K562 (cell line): Measurements from ENCODE around the gene KARS1. TPM values are rescaled to one million over a fixed set of nuclear protein-coding genes. Genes with fewer than 3 reads are reported as not detected.

Experiments
- CHCHD3 ChIP-seq: fragments of 250-450 bp; sonication (Bioruptor Pico); IDR thresholded peaks from 2 replicates; pipeline ENCODE4 v2.1.2; 2022; ENCODE audit warnings: mild to moderate bottlenecking
- FOXM1 ChIP-seq, 2 experiments: fragments of 450-650 bp in 1 of 2; sonication (generic) in 1 of 2; formaldehyde crosslinking in 1 of 2; IDR thresholded peaks; 2 replicates each; pipeline versions ENCODE4 v1.6.1 to v1.9.0; 2017 to 2022; ENCODE audit warnings: low read depth in 2 of 2, mild to moderate bottlenecking in 2 of 2, missing genetic modification reagents in 1 of 2, moderate library complexity in 1 of 2
- GTF2B ChIP-seq: IDR thresholded peaks from 2 replicates; pipeline ENCODE4 v1.6.1; 2011; ENCODE audit not compliant: insufficient read length; ENCODE audit errors: extremely low read depth
- HDAC1 ChIP-seq, 2 experiments: fragments of 450-650 bp; IDR thresholded peaks; 2 replicates each; pipeline ENCODE4 v1.6.1; 2016 to 2017; ENCODE audit warnings: inconsistent platforms in 1 of 2, mild to moderate bottlenecking in 1 of 2, moderate library complexity in 1 of 2
- HNRNPH1 ChIP-seq: fragments of 200-400 bp; formaldehyde crosslinking; optimal IDR thresholded peaks from 2 replicates; pipeline ENCODE3; 2017; ENCODE audit warnings: low read depth, mild to moderate bottlenecking, low read length, moderate library complexity
- ILF3 ChIP-seq: fragments of 450-650 bp; IDR thresholded peaks from 2 replicates; pipeline ENCODE4 v1.6.1; 2018; ENCODE audit warnings: antibody characterized with exemption, mild to moderate bottlenecking, moderate library complexity, borderline replicate concordance
- JUND ChIP-seq, 2 experiments: IDR thresholded peaks; 2 replicates in 1 of 2; 3 replicates in 1 of 2; pipeline ENCODE4 v1.6.1; 2011; ENCODE audit warnings: borderline replicate concordance in 2 of 2, low read depth in 2 of 2, low read length in 2 of 2, improper control_type of control experiment in 1 of 2, missing biosample characterization in 1 of 2, missing genetic modification characterization in 1 of 2, missing genetic modification reagents in 1 of 2
- MEF2A ChIP-seq: IDR thresholded peaks from 2 replicates; pipeline ENCODE4 v1.6.1; 2011; ENCODE audit warnings: low read depth, mild to moderate bottlenecking, low read length, moderate library complexity; ENCODE audit not compliant: control insufficient read depth
- NKRF ChIP-seq: fragments of 450-650 bp; IDR thresholded peaks from 2 replicates; pipeline ENCODE4 v1.6.1; 2016; ENCODE audit warnings: borderline replicate concordance
- NR1H2 ChIP-seq: sonication (generic); formaldehyde crosslinking; IDR thresholded peaks from 2 replicates; pipeline ENCODE4 v1.4.0; 2020; ENCODE audit warnings: mild to moderate bottlenecking, missing genetic modification reagents
- NRF1 ChIP-seq, 2 experiments: fragments of 450-650 bp; IDR thresholded peaks in 1 of 2; conservative IDR thresholded peaks in 1 of 2; 2 replicates each; pipeline ENCODE4 v1.6.1; 2014; ENCODE audit warnings: mild to moderate bottlenecking in 2 of 2
- SIRT6 ChIP-seq: IDR thresholded peaks from one replicate; pipeline ENCODE4 v1.6.1; 2012; ENCODE audit warnings: low read depth, mild to moderate bottlenecking, control low read depth, inconsistent platforms, low read length, moderate library complexity
- SRSF1 ChIP-seq: fragments of 200-400 bp; formaldehyde crosslinking; IDR thresholded peaks from 2 replicates; pipeline ENCODE4 v1.6.1; 2017; ENCODE audit warnings: mild to moderate bottlenecking, low read depth, low read length, moderate library complexity
- TARDBP ChIP-seq: fragments of 450-650 bp; IDR thresholded peaks from 2 replicates; pipeline ENCODE4 v1.6.1; 2016
- ZNF124 ChIP-seq: sonication (generic); formaldehyde crosslinking; IDR thresholded peaks from 2 replicates; pipeline ENCODE4 v1.8.1; 2022; ENCODE audit warnings: missing genetic modification reagents
- ZNF197 ChIP-seq: fragments of 200-800 bp; sonication (Bioruptor generic); IDR thresholded peaks from 2 replicates; pipeline ENCODE4 v1.6.1; 2016; ENCODE audit warnings: low read depth, missing genetic modification characterization, missing compliant biosample characterization
- polyA plus RNA-seq, 8 experiments: library from polyadenylated mRNA; depleted of rRNA in 4 of 8; stranded (reverse) in 5 of 8; unstranded in 3 of 8; fragments of >200 nt; fragmentation: Nextera tagmentation in 2 of 8; fragmentation: Illumina TruSeq in 1 of 8; extraction: Ambion mirVana in 2 of 8; extraction: Trizol in 1 of 8; gene quantifications; 2 replicates each; pipeline versions ENCODE4 v1.2.1 to v1.2.3, GENCODE V29; 2011 to 2014; ENCODE audit warnings: inconsistent platforms in 1 of 8, missing spikeins in 1 of 8
- total RNA-seq, 7 experiments: library from RNA; depleted of rRNA in 6 of 7; stranded (reverse); fragments of >200 nt in 6 of 7; fragmentation: Illumina TruSeq in 2 of 7; extraction: Trizol in 2 of 7; gene quantifications; 2 replicates each; pipeline versions ENCODE4 v1.2.1 to v1.2.3, GENCODE V29; 2011 to 2021; ENCODE audit warnings: low replicate concordance in 1 of 7
- TF ChIP-seq, protein P1 (sequence below): conservative IDR thresholded peaks from 2 replicates; pipeline ENCODE4 v1.6.1; 2011; ENCODE audit warnings: low read depth, mild to moderate bottlenecking, low read length; ENCODE audit not compliant: control insufficient read depth
- TF ChIP-seq, protein P2 (sequence below): fragments of 450-650 bp; formaldehyde crosslinking; IDR thresholded peaks from 2 replicates; pipeline ENCODE4 v1.4.0; 2020; ENCODE audit warnings: mild to moderate bottlenecking, moderate library complexity
- TF ChIP-seq, protein P3 (sequence below): fragments of 150-350 bp; IDR thresholded peaks from 2 replicates; pipeline ENCODE4 v1.6.1; 2014; ENCODE audit warnings: low read depth, mild to moderate bottlenecking, low read length, borderline replicate concordance

Gene KARS1
- total and polyA plus RNA-seq, 9 of the 15 experiments (the other 6 are each of a cell fraction or from before 2014, with no cell fraction given): 223 to 386 (median 304) TPM

GRCh38 chr16:75647112-75647491, 363 bp downstream of the KARS1 start (continued):
- TF ChIP-seq FOXM1 (IDR thresholded peaks at IDR 0.05; ENCODE audit: low read depth): no peak
- no peak; the same call in 1 of the 2 replicates for TF ChIP-seq FOXM1 (CRISPR knock-in tag; IDR thresholded peaks at IDR 0.05; ENCODE audit: low read depth)
- TF ChIP-seq ILF3: no peak
- no peak for TF ChIP-seq JUND (IDR thresholded peaks at IDR 0.05; ENCODE audit: borderline replicate concordance, low read depth, low read length)
- TF ChIP-seq JUND (tag; IDR thresholded peaks at IDR 0.05; ENCODE audit: borderline replicate concordance, low read depth, low read length): no peak
- TF ChIP-seq MEF2A: no peak
- TF ChIP-seq TARDBP: no peak
- TF ChIP-seq, protein P1, sequence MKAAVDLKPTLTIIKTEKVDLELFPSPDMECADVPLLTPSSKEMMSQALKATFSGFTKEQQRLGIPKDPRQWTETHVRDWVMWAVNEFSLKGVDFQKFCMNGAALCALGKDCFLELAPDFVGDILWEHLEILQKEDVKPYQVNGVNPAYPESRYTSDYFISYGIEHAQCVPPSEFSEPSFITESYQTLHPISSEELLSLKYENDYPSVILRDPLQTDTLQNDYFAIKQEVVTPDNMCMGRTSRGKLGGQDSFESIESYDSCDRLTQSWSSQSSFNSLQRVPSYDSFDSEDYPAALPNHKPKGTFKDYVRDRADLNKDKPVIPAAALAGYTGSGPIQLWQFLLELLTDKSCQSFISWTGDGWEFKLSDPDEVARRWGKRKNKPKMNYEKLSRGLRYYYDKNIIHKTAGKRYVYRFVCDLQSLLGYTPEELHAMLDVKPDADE: no peak
- TF ChIP-seq NKRF: peak; percentile 95
- TF ChIP-seq HNRNPH1: no peak
- no peak for TF ChIP-seq SRSF1
- no peak for TF ChIP-seq SIRT6
- TF ChIP-seq CHCHD3 (CRISPR knock-in tag): no peak
- TF ChIP-seq, protein P2, sequence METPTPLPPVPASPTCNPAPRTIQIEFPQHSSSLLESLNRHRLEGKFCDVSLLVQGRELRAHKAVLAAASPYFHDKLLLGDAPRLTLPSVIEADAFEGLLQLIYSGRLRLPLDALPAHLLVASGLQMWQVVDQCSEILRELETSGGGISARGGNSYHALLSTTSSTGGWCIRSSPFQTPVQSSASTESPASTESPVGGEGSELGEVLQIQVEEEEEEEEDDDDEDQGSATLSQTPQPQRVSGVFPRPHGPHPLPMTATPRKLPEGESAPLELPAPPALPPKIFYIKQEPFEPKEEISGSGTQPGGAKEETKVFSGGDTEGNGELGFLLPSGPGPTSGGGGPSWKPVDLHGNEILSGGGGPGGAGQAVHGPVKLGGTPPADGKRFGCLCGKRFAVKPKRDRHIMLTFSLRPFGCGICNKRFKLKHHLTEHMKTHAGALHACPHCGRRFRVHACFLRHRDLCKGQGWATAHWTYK (CRISPR knock-in tag): 0 out of 2 replicates have a peak, but pooled peaks have one; percentile 28
- TF ChIP-seq GTF2B: no peak
- TF ChIP-seq HDAC1 (IDR thresholded peaks at IDR 0.05): peak in 1 of 2 experiments; percentile 83; a peak in 1 of 4 replicates
- no peak for TF ChIP-seq ZNF197 (CRISPR knock-in tag)
- TF ChIP-seq NRF1 (conservative IDR thresholded peaks at IDR 0.05 in 1 of 2, IDR thresholded peaks at IDR 0.05 in 1 of 2): no peak
- no peak for TF ChIP-seq ZNF124 (CRISPR knock-in tag)
- TF ChIP-seq, protein P3, sequence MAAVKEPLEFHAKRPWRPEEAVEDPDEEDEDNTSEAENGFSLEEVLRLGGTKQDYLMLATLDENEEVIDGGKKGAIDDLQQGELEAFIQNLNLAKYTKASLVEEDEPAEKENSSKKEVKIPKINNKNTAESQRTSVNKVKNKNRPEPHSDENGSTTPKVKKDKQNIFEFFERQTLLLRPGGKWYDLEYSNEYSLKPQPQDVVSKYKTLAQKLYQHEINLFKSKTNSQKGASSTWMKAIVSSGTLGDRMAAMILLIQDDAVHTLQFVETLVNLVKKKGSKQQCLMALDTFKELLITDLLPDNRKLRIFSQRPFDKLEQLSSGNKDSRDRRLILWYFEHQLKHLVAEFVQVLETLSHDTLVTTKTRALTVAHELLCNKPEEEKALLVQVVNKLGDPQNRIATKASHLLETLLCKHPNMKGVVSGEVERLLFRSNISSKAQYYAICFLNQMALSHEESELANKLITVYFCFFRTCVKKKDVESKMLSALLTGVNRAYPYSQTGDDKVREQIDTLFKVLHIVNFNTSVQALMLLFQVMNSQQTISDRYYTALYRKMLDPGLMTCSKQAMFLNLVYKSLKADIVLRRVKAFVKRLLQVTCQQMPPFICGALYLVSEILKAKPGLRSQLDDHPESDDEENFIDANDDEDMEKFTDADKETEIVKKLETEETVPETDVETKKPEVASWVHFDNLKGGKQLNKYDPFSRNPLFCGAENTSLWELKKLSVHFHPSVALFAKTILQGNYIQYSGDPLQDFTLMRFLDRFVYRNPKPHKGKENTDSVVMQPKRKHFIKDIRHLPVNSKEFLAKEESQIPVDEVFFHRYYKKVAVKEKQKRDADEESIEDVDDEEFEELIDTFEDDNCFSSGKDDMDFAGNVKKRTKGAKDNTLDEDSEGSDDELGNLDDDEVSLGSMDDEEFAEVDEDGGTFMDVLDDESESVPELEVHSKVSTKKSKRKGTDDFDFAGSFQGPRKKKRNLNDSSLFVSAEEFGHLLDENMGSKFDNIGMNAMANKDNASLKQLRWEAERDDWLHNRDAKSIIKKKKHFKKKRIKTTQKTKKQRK: no peak
- 0 out of 2 replicates have a peak, but pooled peaks have one; percentile 39 for TF ChIP-seq NR1H2 (CRISPR knock-in tag)
